Mucosa of stomach (tissue), 1 donor: Measurements from ENCODE around the gene ASXL1.

Experiments
- H3K27me3 ChIP-seq: one replicate; pipeline ENCODE4 v1.7.0; 2013; ENCODE audit warnings: mild to moderate bottlenecking, low read length; ENCODE audit not compliant: control insufficient read depth, insufficient read depth
- H3K36me3 ChIP-seq: one replicate; pipeline ENCODE4 v1.7.0; 2013; ENCODE audit warnings: low read length; ENCODE audit not compliant: control insufficient read depth, insufficient read depth
- H3K4me1 ChIP-seq: one replicate; pipeline ENCODE4 v1.7.0; 2013; ENCODE audit warnings: mild to moderate bottlenecking, low read length; ENCODE audit not compliant: control insufficient read depth, insufficient read depth
- H3K4me3 ChIP-seq: one replicate; pipeline ENCODE4 v1.7.0; 2013; ENCODE audit warnings: low read length
- H3K9ac ChIP-seq: one replicate; pipeline ENCODE4 v1.7.0; 2013; ENCODE audit warnings: mild to moderate bottlenecking, low read length, moderate library complexity
- H3K9me3 ChIP-seq: one replicate; pipeline ENCODE4 v1.7.0; 2013; ENCODE audit warnings: mild to moderate bottlenecking, low read length, moderate library complexity; ENCODE audit not compliant: control insufficient read depth
- donor health status: Pancreatic carcinoma.

ASXL1 gene

DNA sequence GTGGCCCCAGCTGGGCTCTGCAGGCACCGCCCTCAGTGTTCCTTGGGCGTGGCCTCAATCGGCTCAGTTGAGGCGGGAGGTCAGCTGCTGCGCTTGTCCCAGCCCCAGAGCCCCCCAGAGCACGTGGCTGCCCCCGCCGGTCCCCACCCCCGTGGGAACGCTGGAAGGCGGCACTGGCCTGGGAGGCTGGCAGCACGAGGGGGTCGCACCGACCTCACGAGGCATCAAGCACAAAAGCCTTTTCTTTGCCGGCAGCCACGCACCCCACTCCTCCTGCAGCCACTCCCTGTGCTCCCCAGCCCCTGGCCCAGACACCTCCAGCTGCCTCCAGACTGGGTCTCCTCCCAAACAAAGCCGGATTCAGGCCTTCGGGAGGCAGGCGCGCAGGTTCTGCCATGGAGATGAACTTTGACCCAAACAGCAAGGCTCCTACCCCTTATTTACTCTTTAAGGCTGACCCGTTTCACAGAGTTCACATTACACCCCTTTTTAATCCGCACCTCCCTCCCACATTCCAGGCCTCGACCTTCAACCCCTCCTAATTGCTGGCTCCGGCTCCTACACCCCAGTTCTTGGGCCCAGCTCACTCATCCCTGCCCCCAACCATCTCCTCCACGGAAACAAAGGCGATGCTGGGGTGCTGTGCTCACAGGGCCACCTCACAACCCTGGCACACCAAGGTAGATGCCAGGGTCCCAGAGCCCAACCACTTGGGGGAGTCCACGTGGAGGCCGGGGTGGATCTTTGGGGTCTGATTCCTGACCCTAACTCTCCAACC is 115.3 kb downstream of the ASXL1 start:
- Histone ChIP-seq H3K4me3 (peak overlapping the region; percentile 40), H3K9ac (peak overlapping the region; percentile 66), H3K4me1 (peaks cover 98% of the 10 kb centered on the region), H3K9me3 (no peaks in the 10 kb centered on the region), H3K36me3 (peaks cover 10% of the 10 kb centered on the region), H3K27me3 (no peaks in the 10 kb centered on the region)

DNA sequence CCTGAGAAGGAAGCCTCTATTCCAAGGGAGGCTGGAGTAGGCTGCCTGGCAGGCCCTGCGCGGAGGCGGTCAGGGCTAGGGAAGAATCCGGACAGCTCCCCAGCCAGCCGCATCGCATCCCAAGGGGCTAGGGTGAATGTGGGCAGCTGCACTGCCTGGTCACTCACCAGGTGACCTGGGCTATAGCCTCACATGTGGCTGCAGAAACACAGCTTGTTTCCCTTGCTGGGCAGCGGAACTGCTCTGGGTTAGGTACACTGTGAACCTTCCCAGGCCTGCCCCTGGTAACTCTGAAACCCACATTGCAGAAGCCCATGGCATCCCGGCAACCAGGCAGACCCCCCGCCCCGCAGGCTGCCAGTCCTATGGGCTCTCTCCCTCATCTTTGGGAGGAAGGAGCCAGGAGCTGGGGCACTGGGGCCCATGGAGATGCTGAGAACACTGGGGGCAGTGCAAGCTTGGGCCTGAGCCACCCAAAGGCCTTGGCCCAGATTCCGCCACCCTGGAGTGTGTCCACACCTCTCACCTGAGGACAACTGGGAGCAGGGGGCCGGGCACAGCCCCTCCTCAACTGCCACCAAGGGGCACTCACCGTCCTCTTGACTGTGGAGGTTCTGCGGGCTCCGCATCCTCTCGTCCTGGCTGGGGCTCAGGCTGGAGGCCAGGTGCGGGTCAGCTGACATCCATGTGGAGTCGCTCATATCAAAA is 116.0 kb downstream of the ASXL1 start:
- H3K9ac ChIP-seq = peak overlapping the region; percentile 66
- no peaks in the 10 kb centered on the region for H3K9me3 ChIP-seq
- peaks cover 94% of the 10 kb centered on the region for H3K4me1 ChIP-seq
- no peaks in the 10 kb centered on the region for H3K27me3 ChIP-seq
- H3K4me3 ChIP-seq = peak overlapping the region; percentile 40
- peaks cover 10% of the 10 kb centered on the region for H3K36me3 ChIP-seq

GRCh38 chr20:32474717-32474966 is 116.5 kb downstream of the ASXL1 start:
- no peaks in the 10 kb centered on the region for H3K27me3 ChIP-seq
- peaks cover 10% of the 10 kb centered on the region for H3K36me3 ChIP-seq
- H3K9me3 ChIP-seq = no peaks in the 10 kb centered on the region
- peak overlapping the region; percentile 66 for H3K9ac ChIP-seq
- peaks cover 94% of the 10 kb centered on the region for H3K4me1 ChIP-seq
- peak overlapping the region; percentile 40 for H3K4me3 ChIP-seq

- no peaks in the 10 kb centered on the region for H3K27me3 ChIP-seq
- H3K9me3 ChIP-seq = no peaks in the 10 kb centered on the region
- H3K9ac ChIP-seq = peak overlapping the region; percentile 66
- peak overlapping the region; percentile 40 for H3K4me3 ChIP-seq
- peaks cover 94% of the 10 kb centered on the region for H3K4me1 ChIP-seq
- H3K36me3 ChIP-seq = peaks cover 10% of the 10 kb centered on the region
Measured at GRCh38 chr20:32474967-32475811, 117.1 kb downstream of the ASXL1 start.

- Histone ChIP-seq H3K27me3 (no peaks in the 10 kb centered on the region), H3K9ac (peak overlapping the region; percentile 7), H3K36me3 (peaks cover 6% of the 10 kb centered on the region), H3K9me3 (no peaks in the 10 kb centered on the region), H3K4me1 (peaks cover 93% of the 10 kb centered on the region), H3K4me3 (no peak overlapping the region)
Measured at GRCh38 chr20:32476684-32477593, 118.8 kb downstream of the ASXL1 start.

DNA sequence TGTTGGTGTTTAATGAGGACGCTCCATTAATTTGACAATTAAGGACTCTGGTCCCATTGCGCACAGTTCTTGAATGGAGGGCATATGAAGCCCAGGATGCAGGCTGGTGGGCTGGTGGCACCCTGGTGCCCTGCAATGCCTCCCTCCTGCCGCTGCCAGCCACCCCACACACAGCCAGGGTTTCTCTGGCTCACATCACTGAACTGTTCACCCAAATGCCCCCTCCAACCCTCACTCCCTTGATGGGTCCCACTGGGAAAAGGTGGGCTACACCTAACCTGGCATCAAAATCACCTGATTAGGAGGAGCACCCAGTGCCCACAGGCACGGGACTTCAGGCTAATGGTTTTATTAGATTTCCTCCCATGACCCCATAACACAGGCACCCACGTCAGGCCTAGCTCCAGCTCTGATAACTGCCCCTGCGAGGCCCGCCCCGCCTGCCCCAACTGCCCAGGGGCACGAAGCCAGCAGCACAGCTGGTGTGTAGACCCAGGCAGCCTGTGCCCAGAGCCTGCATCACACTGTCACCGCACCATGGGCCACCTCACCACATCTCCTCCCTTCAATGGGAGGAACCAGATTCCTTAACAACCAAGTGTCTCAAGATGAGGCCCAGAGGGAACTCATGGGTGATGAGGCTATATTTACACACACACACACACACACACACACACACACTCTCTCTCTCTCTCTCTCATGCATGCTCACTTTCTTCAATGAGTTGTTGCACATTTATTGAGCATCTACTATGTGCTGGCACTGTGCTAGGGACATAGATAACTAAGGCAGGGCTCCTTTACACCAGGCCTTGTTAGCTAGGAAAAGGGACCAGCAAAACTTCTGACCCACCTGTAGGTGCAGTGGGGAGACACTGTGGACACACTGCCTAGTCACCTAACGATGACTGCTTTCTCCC is 119.7 kb downstream of the ASXL1 start:
- peaks cover 88% of the 10 kb centered on the region for H3K4me1 ChIP-seq
- no peaks in the 10 kb centered on the region for H3K27me3 ChIP-seq
- H3K36me3 ChIP-seq = no peaks in the 10 kb centered on the region
- no peak overlapping the region for H3K4me3 ChIP-seq
- peak overlapping the region; percentile 7 for H3K9ac ChIP-seq
- H3K9me3 ChIP-seq = no peaks in the 10 kb centered on the region

DNA sequence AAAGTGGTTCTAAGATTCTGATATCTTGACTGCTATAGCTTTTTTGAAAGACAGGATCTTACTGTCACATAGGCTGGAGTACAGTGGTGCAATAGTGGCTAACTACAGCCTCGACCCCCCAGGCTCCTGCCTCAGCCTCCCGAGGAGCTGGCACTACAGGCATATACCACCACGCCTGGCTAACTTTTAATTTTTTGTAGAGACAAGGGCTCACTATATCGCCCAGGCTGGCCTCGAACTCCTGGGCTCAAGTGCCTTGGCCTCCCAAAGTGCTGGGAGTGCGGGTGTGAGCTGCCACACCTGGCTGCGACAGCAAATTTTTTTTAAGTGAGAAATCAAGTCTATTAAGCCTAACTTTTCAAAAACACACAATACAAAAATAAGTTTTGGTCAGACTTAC is 120.4 kb downstream of the ASXL1 start:
- Histone ChIP-seq H3K9me3 (no peaks in the 10 kb centered on the region), H3K9ac (no peak overlapping the region), H3K27me3 (no peaks in the 10 kb centered on the region), H3K4me1 (peaks cover 80% of the 10 kb centered on the region), H3K36me3 (no peaks in the 10 kb centered on the region), H3K4me3 (no peak overlapping the region)

- H3K4me3 ChIP-seq = no peak overlapping the region
- peaks cover 76% of the 10 kb centered on the region for H3K4me1 ChIP-seq
- H3K9ac ChIP-seq = no peak overlapping the region
- no peaks in the 10 kb centered on the region for H3K9me3 ChIP-seq
- no peaks in the 10 kb centered on the region for H3K36me3 ChIP-seq
- H3K27me3 ChIP-seq = no peaks in the 10 kb centered on the region
Measured at GRCh38 chr20:32479012-32479411, 120.9 kb downstream of the ASXL1 start.

- H3K4me1 ChIP-seq = peaks cover 71% of the 10 kb centered on the region
- no peaks in the 10 kb centered on the region for H3K9me3 ChIP-seq
- no peak overlapping the region for H3K4me3 ChIP-seq
- no peak overlapping the region for H3K9ac ChIP-seq
- H3K27me3 ChIP-seq = no peaks in the 10 kb centered on the region
- H3K36me3 ChIP-seq = no peaks in the 10 kb centered on the region
Measured at GRCh38 chr20:32479697-32480171, 121.6 kb downstream of the ASXL1 start.

GRCh38 chr20:32480371-32481241 is 122.5 kb downstream of the ASXL1 start:
- Histone ChIP-seq H3K4me1 (peaks cover 70% of the 10 kb centered on the region), H3K27me3 (no peaks in the 10 kb centered on the region), H3K4me3 (no peak overlapping the region), H3K36me3 (no peaks in the 10 kb centered on the region), H3K9me3 (no peaks in the 10 kb centered on the region), H3K9ac (peak overlapping the region; percentile 24)
